A673 (cell line): Measurements from ENCODE around the gene LAD1.

ENCODE experiments used
- CTCF ChIP-seq: fragments of 300-800, 200-600 bp; sonication (generic); conservative IDR thresholded peaks from 2 replicates; pipeline ENCODE4 v1.5.1; 2017; ENCODE audit warnings: low read depth, mild to moderate bottlenecking, antibody characterized with exemption, low read length, moderate library complexity, mixed read lengths
- EZH2 ChIP-seq: fragments of 200-600 bp; sonication (generic); IDR thresholded peaks from 2 replicates; pipeline ENCODE4 v1.6.1; 2017; ENCODE audit warnings: borderline replicate concordance, low read depth, mild to moderate bottlenecking, mixed read lengths, antibody characterized with exemption, low read length; ENCODE audit not compliant: poor library complexity, severe bottlenecking

GRCh38 chr1:201354151-201354900 is 44.8 kb downstream of the LAD1 start:
- no peak for TF ChIP-seq CTCF
- TF ChIP-seq EZH2: no peak
